Measurements from ENCODE around the gene SBDS. TPM values are rescaled to one million over a fixed set of nuclear protein-coding genes. Genes with fewer than 3 reads are reported as not detected.
"Not testable (repeated sequence)": the region's sequence is repeated elsewhere in the genome, so short reads cannot be mapped to it uniquely, and the experiment has no call there.

The SBDS gene
- total RNA-seq, 1 experiment from 2014 or later, result 124 TPM

GRCh38 chr7:66996444-66997191 lies 1.2 kb upstream of the SBDS start, which contains the start of gene TYW1:
TYW1 (plus strand) TSS chr7:66996833; CDS start chr7:66996979, 146 bp downstream.
- DNase-seq (ENCODE audit: low read depth), result peak; percentile 97

GRCh38 chr7:66994691-66995049 lies 716 bp downstream of the SBDS start:
- peak; percentile 88 for DNase-seq (ENCODE audit: low read depth)

- not testable (repeated sequence) for DNase-seq (ENCODE audit: low read depth)
Observed at GRCh38 chr7:66994051-66994450, 1.3 kb downstream of the SBDS start.

DNA sequence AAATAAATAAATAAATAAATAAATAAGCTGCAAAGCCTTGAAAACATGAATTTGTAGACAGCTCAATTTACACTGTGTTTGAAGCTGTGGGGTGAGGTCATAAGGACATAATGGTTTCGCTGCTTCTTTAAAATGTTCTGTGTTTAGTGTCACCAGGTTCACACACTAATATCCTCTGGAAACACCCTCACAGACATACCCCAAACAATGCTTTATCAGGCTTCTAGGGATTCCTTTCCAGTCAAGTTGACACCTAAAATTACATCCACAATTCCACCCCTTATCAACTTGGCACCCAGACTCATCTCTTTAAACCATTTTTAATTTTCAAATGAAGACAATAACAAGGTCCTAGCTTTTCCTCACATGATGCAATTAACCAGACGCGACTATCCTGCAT lies 5.8 kb downstream of the SBDS start:
- DNase-seq (ENCODE audit: low read depth), result not testable (repeated sequence)

- DNase-seq (ENCODE audit: low read depth), result not testable (repeated sequence)
Observed at GRCh38 chr7:66980336-66980735, 15.1 kb downstream of the SBDS start.

DNA sequence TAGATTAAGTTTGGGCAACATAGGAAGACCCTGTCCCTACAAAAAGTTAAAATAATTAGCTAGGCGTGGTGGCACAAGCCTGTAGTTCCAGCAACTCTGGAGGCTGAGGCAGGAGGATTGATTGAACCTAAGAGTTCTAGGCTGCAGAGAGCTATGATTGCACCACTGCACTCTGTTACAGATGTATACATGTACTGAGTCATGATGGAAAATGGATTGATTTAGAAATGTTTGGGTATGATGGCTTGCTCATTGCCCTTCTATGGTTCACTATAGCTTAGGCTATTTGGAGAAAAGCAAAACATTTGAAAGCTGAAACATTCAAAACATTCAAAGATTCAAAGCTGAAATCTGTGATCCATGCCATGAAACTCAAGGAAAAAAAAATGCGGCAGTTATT lies 16.4 kb downstream of the SBDS start:
- DNase-seq (ENCODE audit: low read depth), result not testable (repeated sequence)

- not testable (repeated sequence) for DNase-seq (ENCODE audit: low read depth)
Observed at GRCh38 chr7:66978312-66978711, 17.1 kb downstream of the SBDS start.

DNA sequence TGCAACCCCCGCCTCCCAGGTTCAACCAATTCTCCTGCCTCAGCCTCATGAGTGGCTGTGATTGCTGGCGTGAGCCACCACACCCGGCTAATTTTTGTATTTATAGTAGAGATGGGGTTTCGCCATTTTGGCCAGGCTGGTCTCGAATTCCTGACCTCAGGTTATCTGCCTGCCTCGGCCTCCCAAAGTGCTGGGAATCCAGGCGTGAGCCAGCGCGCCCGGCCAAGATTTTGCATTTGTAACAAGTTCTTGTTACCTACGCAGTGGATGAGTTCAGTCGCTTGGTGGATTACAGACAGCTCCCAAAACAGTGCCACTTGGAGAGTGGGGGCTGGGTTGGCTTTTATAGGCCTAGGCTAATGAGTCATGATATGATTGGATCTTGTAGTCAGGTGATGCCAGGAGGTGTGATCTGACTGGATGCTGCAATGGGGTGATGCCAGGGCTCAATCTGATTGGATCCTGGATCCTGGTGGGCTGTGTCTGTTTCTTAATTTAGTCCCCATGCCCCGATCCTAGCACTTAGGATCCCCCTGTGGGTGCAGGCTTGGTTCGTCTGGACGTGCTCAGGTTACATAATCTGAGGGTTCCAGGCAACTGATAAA lies 20.3 kb downstream of the SBDS start:
- no peak for DNase-seq (ENCODE audit: low read depth)

- DNase-seq (ENCODE audit: low read depth), result no peak
Observed at GRCh38 chr7:66970310-66970709, 25.1 kb downstream of the SBDS start.

DNA sequence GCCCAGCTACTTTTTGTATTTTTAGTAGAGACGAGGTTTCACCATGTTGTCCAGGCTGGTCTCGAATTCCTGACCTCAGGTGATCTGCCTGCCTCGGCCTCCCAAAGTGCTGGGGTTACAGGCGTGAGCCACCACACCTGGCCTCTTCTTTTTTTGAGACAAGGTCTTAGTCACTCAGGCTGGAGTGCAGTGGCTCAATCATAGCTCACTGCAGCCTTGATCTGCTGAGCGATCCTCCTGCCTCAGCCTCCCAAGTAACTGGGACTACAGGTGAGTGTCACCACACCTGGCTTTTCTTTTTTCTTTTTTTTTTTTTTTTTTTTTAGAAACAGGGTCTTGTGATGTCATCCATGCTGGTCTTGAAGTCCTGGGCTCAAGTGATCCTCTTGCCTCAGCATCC lies 26.4 kb downstream of the SBDS start:
- not testable (repeated sequence) for DNase-seq (ENCODE audit: low read depth)

DNA sequence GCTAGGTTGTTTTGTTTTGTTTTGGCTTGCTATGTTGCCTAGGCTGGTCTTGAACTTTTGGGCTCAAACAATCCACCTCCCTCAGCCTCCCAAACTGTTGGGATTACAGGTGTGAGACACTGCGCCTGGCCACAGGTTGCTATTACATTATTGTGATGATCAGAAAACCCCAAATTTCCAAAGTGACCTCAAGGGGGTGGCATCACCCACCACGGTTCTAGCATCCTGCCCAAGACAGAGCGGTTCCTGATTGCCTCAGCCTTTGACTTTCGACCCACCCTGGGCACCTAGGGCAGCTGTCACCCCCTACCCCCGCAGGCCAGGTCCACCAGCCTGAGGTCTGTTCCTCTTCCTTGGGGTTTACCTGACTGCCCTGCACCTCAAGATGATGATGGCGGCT lies 28.4 kb downstream of the SBDS start:
- DNase-seq (ENCODE audit: low read depth), result no peak

- no peak for DNase-seq (ENCODE audit: low read depth)
Observed at GRCh38 chr7:66964411-66964810, 31.0 kb downstream of the SBDS start.

DNA sequence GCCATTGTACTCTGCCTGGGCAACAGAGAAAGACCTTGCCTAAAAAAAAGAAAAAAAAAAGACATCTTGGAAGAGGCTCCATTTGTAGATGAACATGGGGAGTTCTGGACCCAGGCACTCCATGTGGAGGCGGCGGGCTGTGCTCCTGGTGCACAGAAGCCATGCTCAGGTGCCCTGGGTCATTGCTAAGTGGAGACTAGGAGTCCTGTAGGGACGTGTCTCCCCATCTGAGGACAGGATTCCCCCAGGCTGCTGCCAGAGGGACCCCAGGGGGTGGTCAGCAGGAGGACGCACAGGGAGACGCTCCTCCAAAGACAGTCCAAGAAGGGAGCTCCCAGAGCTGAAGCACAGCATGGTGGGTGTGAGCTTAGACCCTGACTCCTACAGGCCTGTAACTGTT lies 34.3 kb downstream of the SBDS start:
- no peak for DNase-seq (ENCODE audit: low read depth)

DNA sequence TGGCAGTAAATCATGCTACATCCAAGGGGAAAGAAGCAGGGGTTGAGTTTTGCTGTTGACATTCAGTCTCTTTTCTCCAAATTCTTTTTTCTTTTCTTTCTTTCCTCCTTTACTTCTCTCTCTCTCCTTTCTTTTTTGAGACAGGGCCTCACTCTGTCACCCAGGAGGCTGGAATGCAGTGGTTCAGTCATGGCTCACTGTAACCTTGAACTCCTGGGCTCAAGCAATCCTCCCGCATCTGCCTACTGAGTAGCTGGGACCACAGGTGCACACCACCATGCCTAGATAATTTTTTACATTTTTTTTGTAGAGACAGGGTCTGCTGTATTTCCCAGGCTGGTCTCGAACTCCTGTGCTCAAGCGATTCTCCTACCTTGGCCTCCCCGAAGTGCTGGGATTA lies 35.2 kb downstream of the SBDS start:
- no peak for DNase-seq (ENCODE audit: low read depth)

- DNase-seq (ENCODE audit: low read depth), result no peak
Observed at GRCh38 chr7:66958538-66959350, 36.6 kb downstream of the SBDS start.

GRCh38 chr7:66957595-66958290 lies 37.6 kb downstream of the SBDS start:
- no peak for DNase-seq (ENCODE audit: low read depth)

DNA sequence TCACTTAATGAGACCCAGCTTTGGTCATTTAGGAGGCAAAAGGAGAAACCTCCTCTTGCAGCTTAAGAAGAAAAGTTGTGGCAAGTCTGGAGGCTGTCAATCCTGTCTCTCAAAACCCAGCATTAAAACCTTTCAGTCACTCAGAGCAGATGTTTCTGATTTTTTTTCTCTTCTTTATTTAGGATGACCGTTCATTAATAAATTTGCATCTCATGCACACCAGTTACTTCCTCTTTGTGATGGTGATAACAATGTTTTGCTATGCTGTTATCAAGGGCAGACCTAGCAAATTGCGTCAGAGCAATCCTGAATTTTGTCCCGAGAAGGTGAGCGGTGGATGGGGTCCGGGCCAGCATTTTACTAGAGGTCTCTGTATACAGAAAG lies 42.4 kb downstream of the SBDS start:
- no peak for DNase-seq (ENCODE audit: low read depth)

DNA sequence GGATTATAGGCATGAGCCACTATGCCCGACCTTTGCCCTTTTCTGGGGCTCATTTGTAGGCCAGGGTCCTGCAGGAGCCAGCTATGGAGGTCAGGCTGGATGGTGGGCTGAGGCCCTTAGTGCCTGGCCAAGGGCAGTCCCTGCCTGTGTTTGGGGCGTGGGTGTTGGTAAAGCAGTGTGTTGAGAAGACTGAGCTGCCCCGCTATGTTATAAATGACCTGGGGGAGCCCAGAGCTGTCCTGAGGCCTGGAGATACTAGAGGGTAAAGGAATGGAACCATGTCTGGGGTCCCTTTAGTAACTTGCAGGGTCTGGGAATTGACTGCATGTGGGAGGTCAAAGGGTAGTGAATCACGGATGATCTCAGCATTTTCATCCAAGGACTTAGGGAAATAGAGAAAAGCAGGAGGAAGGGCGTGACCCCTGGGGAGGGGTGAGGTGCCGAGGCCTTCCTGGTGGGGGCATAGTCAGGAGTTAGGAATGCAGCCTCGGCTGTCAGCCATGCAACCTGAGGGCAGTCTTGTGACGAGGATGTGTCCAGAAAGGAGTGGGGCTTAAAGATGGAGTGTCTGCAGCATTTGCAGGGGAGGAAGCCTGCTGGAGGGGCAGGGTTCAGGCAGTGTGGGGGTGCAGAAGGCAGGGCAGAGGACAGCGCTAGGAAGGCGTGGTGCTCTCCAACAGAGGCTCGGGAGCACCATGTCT lies 42.9 kb downstream of the SBDS start:
- DNase-seq (ENCODE audit: low read depth), result peak; percentile 89

- DNase-seq (ENCODE audit: low read depth), result peak; percentile 81
Observed at GRCh38 chr7:66950763-66951162, 44.6 kb downstream of the SBDS start.

- peak; percentile 8 for DNase-seq (ENCODE audit: low read depth)
Observed at GRCh38 chr7:66950311-66950710, 45.1 kb downstream of the SBDS start.

DNA sequence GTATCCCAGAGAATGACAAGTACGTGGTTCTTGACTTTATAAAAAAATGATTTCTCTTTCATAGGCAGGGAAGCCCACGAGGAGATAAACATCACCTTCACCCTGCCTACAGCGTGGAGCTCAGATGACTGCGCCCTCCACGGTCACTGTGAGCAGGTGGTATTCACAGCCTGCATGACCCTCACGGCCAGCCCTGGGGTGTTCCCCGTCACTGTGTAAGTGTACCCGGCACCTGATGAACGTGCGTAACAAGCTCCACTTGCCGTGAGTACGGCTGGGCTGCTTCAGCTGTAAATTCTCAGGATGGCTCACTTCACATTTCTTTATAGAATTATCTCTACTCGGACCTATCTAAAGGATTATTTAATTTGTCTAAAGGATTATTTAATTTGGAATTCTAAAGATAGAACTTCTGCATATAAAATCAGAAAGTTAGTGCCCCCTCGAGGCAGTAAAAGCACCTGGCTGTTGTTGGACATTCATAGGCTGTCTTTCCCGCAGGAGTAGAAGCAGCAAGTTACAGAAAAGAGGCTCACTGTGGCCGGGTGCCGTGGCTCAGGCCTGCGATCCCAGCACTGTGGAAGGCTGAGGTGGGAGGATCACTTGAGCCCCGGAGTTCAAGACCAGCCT lies 46.8 kb downstream of the SBDS start:
- DNase-seq (ENCODE audit: low read depth), result no peak

All from RPMI7951 (cell line).